ENCODE data around the gene TBXAS1.

Gene TBXAS1

DNA sequence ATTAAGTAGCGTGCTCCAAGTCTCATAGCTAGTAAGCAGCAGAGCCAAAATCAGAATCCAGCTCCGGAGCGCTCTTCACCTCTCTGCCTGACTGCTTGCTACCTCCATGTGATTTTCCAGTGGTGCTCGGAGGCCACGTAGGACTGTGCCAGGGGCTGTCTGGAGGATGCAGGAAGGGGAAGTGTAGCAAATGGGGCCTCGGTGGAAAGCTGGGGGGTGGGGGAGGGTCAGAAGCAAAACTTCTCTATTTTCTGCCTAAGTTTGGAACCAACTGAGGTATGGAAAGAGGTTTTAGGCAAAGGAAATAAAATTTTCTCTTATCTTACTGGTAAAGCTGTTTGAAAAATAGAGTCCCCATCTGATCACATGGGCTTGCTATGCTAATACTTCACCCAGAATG lies 108.7 kb downstream of the TBXAS1 start:
- TF ChIP-seq, protein P1, sequence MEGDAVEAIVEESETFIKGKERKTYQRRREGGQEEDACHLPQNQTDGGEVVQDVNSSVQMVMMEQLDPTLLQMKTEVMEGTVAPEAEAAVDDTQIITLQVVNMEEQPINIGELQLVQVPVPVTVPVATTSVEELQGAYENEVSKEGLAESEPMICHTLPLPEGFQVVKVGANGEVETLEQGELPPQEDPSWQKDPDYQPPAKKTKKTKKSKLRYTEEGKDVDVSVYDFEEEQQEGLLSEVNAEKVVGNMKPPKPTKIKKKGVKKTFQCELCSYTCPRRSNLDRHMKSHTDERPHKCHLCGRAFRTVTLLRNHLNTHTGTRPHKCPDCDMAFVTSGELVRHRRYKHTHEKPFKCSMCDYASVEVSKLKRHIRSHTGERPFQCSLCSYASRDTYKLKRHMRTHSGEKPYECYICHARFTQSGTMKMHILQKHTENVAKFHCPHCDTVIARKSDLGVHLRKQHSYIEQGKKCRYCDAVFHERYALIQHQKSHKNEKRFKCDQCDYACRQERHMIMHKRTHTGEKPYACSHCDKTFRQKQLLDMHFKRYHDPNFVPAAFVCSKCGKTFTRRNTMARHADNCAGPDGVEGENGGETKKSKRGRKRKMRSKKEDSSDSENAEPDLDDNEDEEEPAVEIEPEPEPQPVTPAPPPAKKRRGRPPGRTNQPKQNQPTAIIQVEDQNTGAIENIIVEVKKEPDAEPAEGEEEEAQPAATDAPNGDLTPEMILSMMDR (IDR thresholded peaks at IDR 0.05; ENCODE audit: extremely low read depth, missing control alignments), result no peak

DNA sequence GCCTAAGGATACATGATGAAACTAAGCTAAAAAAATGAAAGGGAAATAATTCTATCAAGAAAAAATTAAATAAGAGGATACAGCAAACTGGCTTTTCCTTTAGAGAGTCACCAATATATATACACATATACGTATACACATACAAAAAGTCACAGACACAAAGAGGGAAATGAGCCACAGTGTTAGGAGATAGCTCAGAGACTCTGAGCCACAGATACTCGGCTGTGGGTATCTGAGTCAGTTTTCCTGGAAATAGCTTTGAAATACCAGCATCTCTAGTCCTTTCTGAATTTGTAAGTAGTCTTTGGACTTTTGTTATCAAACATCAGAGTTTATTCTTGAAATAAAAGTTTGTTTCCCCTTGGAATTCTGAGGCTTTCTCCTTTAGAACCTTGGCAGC lies 111.8 kb downstream of the TBXAS1 start:
- DNase-seq (ENCODE audit: low spot score), result no peak
- TF ChIP-seq, protein P1 (IDR thresholded peaks at IDR 0.05; ENCODE audit: extremely low read depth, missing control alignments), result no peak

More for the DNA sequence above, 108.7 kb downstream of the TBXAS1 start:
- DNase-seq (ENCODE audit: low spot score), result no peak

DNA sequence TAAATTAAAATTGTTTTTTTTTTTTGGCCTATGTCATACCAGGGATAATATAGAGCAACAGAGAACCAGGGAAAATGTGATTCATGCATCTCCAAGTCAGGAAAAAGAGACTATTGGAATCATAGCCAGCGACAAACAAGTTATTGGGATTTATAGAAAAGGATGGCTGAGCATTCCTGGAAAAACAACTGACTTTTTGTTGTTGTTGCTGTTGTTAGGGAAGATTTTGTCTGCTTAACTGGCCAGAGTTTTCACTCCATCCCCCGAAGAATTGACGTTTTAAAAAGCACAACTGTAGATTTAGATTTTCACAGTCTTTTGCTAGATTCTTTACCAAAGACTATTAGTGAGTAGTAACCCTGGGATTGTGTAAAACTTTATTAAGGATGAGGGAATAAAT lies 112.4 kb downstream of the TBXAS1 start:
- no peak for DNase-seq (ENCODE audit: low spot score)

DNA sequence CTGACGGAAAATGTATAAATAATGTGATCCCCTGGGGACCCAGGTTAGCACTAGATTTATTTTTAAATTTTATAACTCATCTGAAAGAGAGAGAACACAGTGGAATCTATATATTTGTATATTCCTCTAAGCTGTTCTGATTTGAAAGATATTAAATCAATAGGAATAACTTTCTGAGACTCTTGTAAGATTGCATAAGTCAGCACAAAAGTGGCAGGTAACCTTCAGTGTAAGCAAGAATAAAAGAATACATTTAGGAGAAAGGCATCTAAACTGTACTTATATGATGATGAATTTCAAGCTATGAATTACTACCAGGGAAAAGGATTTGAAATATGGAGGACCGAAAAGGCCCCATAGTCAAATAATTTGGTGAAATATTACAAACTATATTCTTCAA lies 112.8 kb downstream of the TBXAS1 start:
- no peak for DNase-seq (ENCODE audit: low spot score)
- TF ChIP-seq, protein P1 (IDR thresholded peaks at IDR 0.05; ENCODE audit: extremely low read depth, missing control alignments), result no peak

More for the DNA sequence above, 112.4 kb downstream of the TBXAS1 start:
- TF ChIP-seq, protein P1 (IDR thresholded peaks at IDR 0.05; ENCODE audit: extremely low read depth, missing control alignments), result no peak

DNA sequence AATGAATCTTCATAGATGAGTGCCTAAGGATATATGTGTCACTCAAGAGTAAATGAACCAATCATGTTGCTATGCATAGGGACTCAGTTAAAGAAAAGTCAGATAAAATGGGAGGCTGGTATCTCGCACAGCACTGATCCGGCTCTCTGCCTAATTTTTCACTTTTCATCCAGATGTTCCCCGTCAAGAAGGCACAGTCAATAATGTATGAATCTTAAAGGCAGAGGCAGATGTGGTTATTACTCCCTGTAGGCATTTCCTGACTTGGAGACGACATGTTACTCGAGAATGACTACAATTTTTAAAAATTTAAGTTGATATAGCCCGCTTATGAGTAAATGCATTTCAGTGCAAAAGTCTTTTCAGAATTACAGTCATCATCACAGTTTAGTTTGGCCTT lies 113.6 kb downstream of the TBXAS1 start:
- no peak for DNase-seq (ENCODE audit: low spot score)
- TF ChIP-seq, protein P1 (IDR thresholded peaks at IDR 0.05; ENCODE audit: extremely low read depth, missing control alignments), result no peak

DNA sequence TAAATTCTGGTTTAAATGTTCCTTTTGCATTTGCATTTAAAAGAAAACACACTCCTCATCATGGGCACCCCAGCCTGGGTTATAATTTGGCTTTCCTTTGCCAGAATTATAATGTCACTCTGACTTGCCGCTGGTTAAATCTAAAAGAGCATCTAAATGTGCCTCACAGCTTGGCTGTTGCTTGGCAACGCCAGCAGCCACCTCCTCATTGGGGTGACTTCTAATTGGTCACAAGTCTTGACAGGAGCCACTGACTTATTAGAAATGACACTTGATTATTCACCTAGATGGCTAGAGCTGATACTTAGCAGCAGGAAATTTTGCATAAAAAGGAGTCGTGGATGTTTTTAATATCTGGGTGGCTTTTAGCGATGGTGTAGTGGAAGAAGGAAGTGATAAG lies 114.3 kb downstream of the TBXAS1 start:
- no peak for DNase-seq (ENCODE audit: low spot score)
- TF ChIP-seq, protein P1 (IDR thresholded peaks at IDR 0.05; ENCODE audit: extremely low read depth, missing control alignments), result no peak

DNA sequence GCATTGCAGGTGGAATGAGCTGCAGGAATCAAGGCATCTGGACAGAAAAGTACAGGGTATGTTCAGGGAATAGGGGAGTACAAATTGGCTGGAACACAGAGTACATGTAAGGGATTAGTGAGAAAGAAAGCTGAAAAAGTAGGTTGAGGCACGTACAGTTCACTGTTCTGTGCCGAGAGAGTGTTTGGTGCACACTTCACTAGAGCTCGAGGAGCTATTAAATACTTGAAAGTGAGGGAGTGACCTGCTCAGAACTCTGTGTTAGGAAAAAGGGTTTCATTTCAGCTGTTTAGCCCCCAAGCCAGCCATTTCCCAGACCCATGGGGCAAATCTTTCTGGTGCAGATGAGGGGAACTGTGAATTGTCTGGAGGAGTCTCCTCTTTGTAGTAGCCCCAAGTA lies 115.2 kb downstream of the TBXAS1 start:
- no peak for DNase-seq (ENCODE audit: low spot score)
- TF ChIP-seq, protein P1 (IDR thresholded peaks at IDR 0.05; ENCODE audit: extremely low read depth, missing control alignments), result no peak
